Neural cell (in vitro differentiated cells): ENCODE data around the gene NARS2. TPM values are rescaled to one million over a fixed set of nuclear protein-coding genes. Genes with fewer than 3 reads are reported as not detected.

ENCODE experiments used
- H2AFZ ChIP-seq: fragments of 200-600, 300-800 bp; sonication (generic), shearing (Covaris generic); 2 replicates; pipeline ENCODE4 v1.6.0; 2014; ENCODE audit warnings: low read depth, mild to moderate bottlenecking, antibody characterized with exemption, low read length, moderate library complexity
- H3F3A ChIP-seq: fragments of 200-600 bp; shearing (Covaris generic); 2 replicates; pipeline ENCODE4 v1.6.1; 2016; ENCODE audit warnings: mild to moderate bottlenecking, moderate library complexity, mixed read lengths, antibody characterized with exemption, low read length; ENCODE audit not compliant: insufficient read depth, poor library complexity, severe bottlenecking
- H3K27ac ChIP-seq: fragments of 200-600, 300-800 bp; sonication (generic), shearing (Covaris generic); 2 replicates; pipeline ENCODE4 v1.5.1; 2014; ENCODE audit warnings: mild to moderate bottlenecking, low read length, moderate library complexity
- H3K27me3 ChIP-seq: fragments of 300-800, 200-600 bp; sonication (generic), shearing (Covaris generic); 2 replicates; pipeline ENCODE4 v1.6.0; 2014; ENCODE audit warnings: mild to moderate bottlenecking, low read depth, low read length, moderate library complexity; ENCODE audit not compliant: insufficient read depth
- H3K36me3 ChIP-seq: fragments of 300-800, 200-600 bp; sonication (generic), shearing (Covaris generic); 2 replicates; pipeline ENCODE4 v1.5.1; 2014; ENCODE audit warnings: mild to moderate bottlenecking, antibody characterized with exemption, low read length, moderate library complexity; ENCODE audit not compliant: insufficient read depth
- H3K4me2 ChIP-seq: fragments of 300-800, 200-600 bp; sonication (generic), shearing (Covaris generic); 2 replicates; pipeline ENCODE4 v1.6.0; 2014; ENCODE audit warnings: mild to moderate bottlenecking, low read length
- H3K4me3 ChIP-seq: fragments of 300-800, 200-600 bp; sonication (generic), shearing (Covaris generic); 2 replicates; pipeline ENCODE4 v1.5.1; 2014; ENCODE audit warnings: mild to moderate bottlenecking, low read length, moderate library complexity
- H3K79me2 ChIP-seq: fragments of 200-600 bp; shearing (Covaris generic); replicated peaks from 2 replicates; pipeline ENCODE4 v1.6.0; 2014; ENCODE audit warnings: mild to moderate bottlenecking, low read length, moderate library complexity; ENCODE audit not compliant: insufficient read depth
- H3K9ac ChIP-seq: fragments of 300-800, 200-600 bp; sonication (generic), shearing (Covaris generic); 2 replicates; pipeline ENCODE4 v1.6.1; 2016; ENCODE audit warnings: mild to moderate bottlenecking, low read length, mixed read lengths
- H3K9me2 ChIP-seq: fragments of 200-600 bp; shearing (Covaris generic); 2 replicates; pipeline ENCODE4 v1.6.1; 2016; ENCODE audit warnings: mild to moderate bottlenecking, low read length, mixed read lengths; ENCODE audit not compliant: insufficient read depth
- H3K9me3 ChIP-seq: fragments of 200-600, 300-800 bp; sonication (generic), shearing (Covaris generic); 2 replicates; pipeline ENCODE4 v1.6.1; 2016; ENCODE audit warnings: mild to moderate bottlenecking, mixed run types, low read length, moderate library complexity, mixed read lengths
- H4K20me1 ChIP-seq: fragments of 200-600 bp; shearing (Covaris generic); 2 replicates; pipeline ENCODE4 v1.6.1; 2016; ENCODE audit warnings: mild to moderate bottlenecking, mixed run types; ENCODE audit not compliant: insufficient read depth
- CTCF ChIP-seq: fragments of 450-650 bp; IDR thresholded peaks from 2 replicates; pipeline ENCODE4 v1.5.1; 2014; ENCODE audit warnings: antibody characterized with exemption, mild to moderate bottlenecking, moderate library complexity; ENCODE audit not compliant: poor library complexity, severe bottlenecking
- EP300 ChIP-seq: fragments of 450-650 bp; conservative IDR thresholded peaks from 2 replicates; pipeline ENCODE4 v1.6.1; 2014; ENCODE audit warnings: antibody characterized with exemption, mild to moderate bottlenecking, moderate library complexity; ENCODE audit not compliant: poor library complexity, severe bottlenecking
- EZH2 ChIP-seq: fragments of 200-600, 300-800 bp; shearing (Covaris generic), sonication (generic); IDR thresholded peaks from 2 replicates; pipeline ENCODE4 v1.6.1; 2014; ENCODE audit warnings: antibody characterized with exemption, low read length, borderline replicate concordance, mild to moderate bottlenecking; ENCODE audit not compliant: insufficient read depth, poor library complexity, severe bottlenecking
- MXI1 ChIP-seq: fragments of 450-650 bp; conservative IDR thresholded peaks from 2 replicates; pipeline ENCODE4 v1.6.1; 2014; ENCODE audit warnings: antibody characterized with exemption, mild to moderate bottlenecking; ENCODE audit not compliant: poor library complexity, severe bottlenecking
- POLR2AphosphoS5 ChIP-seq: IDR thresholded peaks from 2 replicates; pipeline ENCODE4 v1.6.1; 2012
- RAD21 ChIP-seq: fragments of 450-650 bp; conservative IDR thresholded peaks from 2 replicates; pipeline ENCODE4 v1.6.1; 2014; ENCODE audit warnings: antibody characterized with exemption, mild to moderate bottlenecking, moderate library complexity
- REST ChIP-seq: IDR thresholded peaks from 2 replicates; pipeline ENCODE4 v1.6.1; 2012; ENCODE audit warnings: borderline replicate concordance
- SMC3 ChIP-seq: fragments of 450-650 bp; conservative IDR thresholded peaks from 2 replicates; pipeline ENCODE4 v1.6.1; 2014; ENCODE audit warnings: antibody characterized with exemption, mild to moderate bottlenecking, moderate library complexity; ENCODE audit not compliant: poor library complexity
- TAF1 ChIP-seq: IDR thresholded peaks from 2 replicates; pipeline ENCODE4 v1.6.1; 2012; ENCODE audit warnings: low read depth
- polyA plus RNA-seq: library from polyadenylated mRNA; depleted of rRNA; stranded (reverse); fragments of >200 nt; gene quantifications from 2 replicates; pipeline ENCODE4 v1.2.3, GENCODE V29; 2014

Gene NARS2
- polyA plus RNA-seq, 1 donor from 2014 or later: 39.6 TPM

GRCh38 chr11:78408619-78409018 is 166.0 kb downstream of the NARS2 start:
- Histone ChIP-seq H3K9me2 (no peaks in the 10 kb centered on the region), H3K79me2 (peaks cover 90% of the 10 kb centered on the region)

GRCh38 chr11:78406568-78407196 is 168.0 kb downstream of the NARS2 start:
- Histone ChIP-seq H3K9me2 (no peaks in the 10 kb centered on the region), H3K27ac (no peak overlapping the region), H4K20me1 (no peaks in the 10 kb centered on the region), H3K36me3 (no peaks in the 10 kb centered on the region), H3K27me3 (no peaks in the 10 kb centered on the region), H3F3A (no peaks in the 10 kb centered on the region), H3K79me2 (peaks cover 78% of the 10 kb centered on the region), H3K4me2 (no peak overlapping the region), H3K9me3 (peaks cover 4% of the 10 kb centered on the region), H2AFZ (no peak overlapping the region), H3K4me3 (no peak overlapping the region), H3K9ac (no peak overlapping the region)
- TF ChIP-seq CTCF (no peak), RAD21 (no peak), POLR2AphosphoS5 (no peak), TAF1 (no peak), EP300 (no peak), MXI1 (no peak), REST (no peak), EZH2 (no peak), SMC3 (no peak)

More at GRCh38 chr11:78408619-78409018, 166.0 kb downstream of the NARS2 start:
- H3K27ac ChIP-seq: no peak overlapping the region
- H4K20me1 ChIP-seq: no peaks in the 10 kb centered on the region
- no peak overlapping the region for H3K4me3 ChIP-seq
- TF ChIP-seq SMC3 (no peak), POLR2AphosphoS5 (no peak), TAF1 (no peak), MXI1 (no peak), EZH2 (no peak), EP300 (no peak)
- no peaks in the 10 kb centered on the region for H3F3A ChIP-seq
- no peak overlapping the region for H3K4me2 ChIP-seq
- no peaks in the 10 kb centered on the region for H3K27me3 ChIP-seq
- H3K36me3 ChIP-seq: no peaks in the 10 kb centered on the region
- H3K9me3 ChIP-seq: peaks cover 4% of the 10 kb centered on the region
- H3K9ac ChIP-seq: no peak overlapping the region
- no peak overlapping the region for H2AFZ ChIP-seq
